SW480 (cell line): ENCODE data around the gene FBXL13.
A peak's percentile ranks its signal among the peaks of the same experiment; 100 is the strongest.
"Not testable (repeated sequence)": the region's sequence is repeated elsewhere in the genome, so short reads cannot be mapped to it uniquely, and the experiment has no call there.

Source experiments
- DNase-seq: peaks from one replicate; pipeline ENCODE4 v3.0.0-alpha.2; 2016; ENCODE audit warnings: low spot score

The FBXL13 gene

GRCh38 chr7:103023578-103023977 is 51.0 kb downstream of the FBXL13 start:
- DNase-seq: not testable (repeated sequence)

- not testable (repeated sequence) for DNase-seq
Observed at GRCh38 chr7:103021490-103021889, 53.1 kb downstream of the FBXL13 start.

GRCh38 chr7:103020876-103021275 is 53.7 kb downstream of the FBXL13 start:
- not testable (repeated sequence) for DNase-seq

- not testable (repeated sequence) for DNase-seq
Observed at GRCh38 chr7:103018295-103018694, 56.3 kb downstream of the FBXL13 start.

GRCh38 chr7:103011650-103012049 is 62.9 kb downstream of the FBXL13 start:
- DNase-seq: no peak

GRCh38 chr7:103010211-103010610 is 64.4 kb downstream of the FBXL13 start:
- DNase-seq: no peak

GRCh38 chr7:103009466-103010185 is 65.0 kb downstream of the FBXL13 start:
- DNase-seq: no peak

GRCh38 chr7:103003004-103003403 is 71.6 kb downstream of the FBXL13 start:
- DNase-seq: no peak

- DNase-seq: no peak
Observed at GRCh38 chr7:103001210-103001609, 73.4 kb downstream of the FBXL13 start.

GRCh38 chr7:102996957-102997356 is 77.6 kb downstream of the FBXL13 start:
- DNase-seq: no peak

- DNase-seq: not testable (repeated sequence)
Observed at GRCh38 chr7:102995609-102996008, 79.0 kb downstream of the FBXL13 start.

GRCh38 chr7:102994567-102994966 is 80.0 kb downstream of the FBXL13 start:
- no peak for DNase-seq

- DNase-seq: no peak
Observed at GRCh38 chr7:102993718-102994029, 80.9 kb downstream of the FBXL13 start.

- DNase-seq: no peak
Observed at GRCh38 chr7:102992938-102993717, 81.5 kb downstream of the FBXL13 start.

GRCh38 chr7:102992509-102992937 is 82.1 kb downstream of the FBXL13 start:
- DNase-seq: no peak

GRCh38 chr7:102991540-102992214 is 82.9 kb downstream of the FBXL13 start:
- DNase-seq: peak; percentile 94

GRCh38 chr7:102991077-102991539 is 83.5 kb downstream of the FBXL13 start:
- DNase-seq: no peak

GRCh38 chr7:102990642-102991041 is 84.0 kb downstream of the FBXL13 start:
- no peak for DNase-seq

- DNase-seq: no peak
Observed at GRCh38 chr7:102988631-102989560, 85.7 kb downstream of the FBXL13 start.

- DNase-seq: no peak
Observed at GRCh38 chr7:102988088-102988487, 86.5 kb downstream of the FBXL13 start.

- no peak for DNase-seq
Observed at GRCh38 chr7:102985176-102985783, 89.3 kb downstream of the FBXL13 start.
